Uterus (tissue), 2 donors: ENCODE data around the gene FIBCD1.

Source experiments
- POLR2A ChIP-seq, 2 donors: fragments of 450-650 bp; IDR thresholded peaks; one replicate each; pipeline ENCODE4 v1.6.1; 2016; ENCODE audit warnings: antibody characterized with exemption in 2 of 2, mild to moderate bottlenecking in 1 of 2, moderate library complexity in 1 of 2
- TF ChIP-seq, protein P1 (sequence below), 4 experiments: fragments of 200-600 bp in 2 of 4; fragments of 450-650 bp in 2 of 4; sonication (generic) in 2 of 4; IDR thresholded peaks; one replicate each; pipeline ENCODE4 v1.5.1; 2016 to 2019; ENCODE audit warnings: antibody characterized with exemption in 4 of 4, mild to moderate bottlenecking in 2 of 4, moderate library complexity in 1 of 4

GRCh38 chr9:130865921-130866320, 73.1 kb downstream of the FIBCD1 start:
- TF ChIP-seq, protein P1, sequence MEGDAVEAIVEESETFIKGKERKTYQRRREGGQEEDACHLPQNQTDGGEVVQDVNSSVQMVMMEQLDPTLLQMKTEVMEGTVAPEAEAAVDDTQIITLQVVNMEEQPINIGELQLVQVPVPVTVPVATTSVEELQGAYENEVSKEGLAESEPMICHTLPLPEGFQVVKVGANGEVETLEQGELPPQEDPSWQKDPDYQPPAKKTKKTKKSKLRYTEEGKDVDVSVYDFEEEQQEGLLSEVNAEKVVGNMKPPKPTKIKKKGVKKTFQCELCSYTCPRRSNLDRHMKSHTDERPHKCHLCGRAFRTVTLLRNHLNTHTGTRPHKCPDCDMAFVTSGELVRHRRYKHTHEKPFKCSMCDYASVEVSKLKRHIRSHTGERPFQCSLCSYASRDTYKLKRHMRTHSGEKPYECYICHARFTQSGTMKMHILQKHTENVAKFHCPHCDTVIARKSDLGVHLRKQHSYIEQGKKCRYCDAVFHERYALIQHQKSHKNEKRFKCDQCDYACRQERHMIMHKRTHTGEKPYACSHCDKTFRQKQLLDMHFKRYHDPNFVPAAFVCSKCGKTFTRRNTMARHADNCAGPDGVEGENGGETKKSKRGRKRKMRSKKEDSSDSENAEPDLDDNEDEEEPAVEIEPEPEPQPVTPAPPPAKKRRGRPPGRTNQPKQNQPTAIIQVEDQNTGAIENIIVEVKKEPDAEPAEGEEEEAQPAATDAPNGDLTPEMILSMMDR (IDR thresholded peaks at IDR 0.05) = no peak
- no peak for TF ChIP-seq POLR2A (IDR thresholded peaks at IDR 0.05)
